ENCODE results near the gene PXMP2.

The PXMP2 gene

GRCh38 chr12:132719954-132720324 lies 32.6 kb downstream of the PXMP2 start:
- TF ChIP-seq, protein P1, sequence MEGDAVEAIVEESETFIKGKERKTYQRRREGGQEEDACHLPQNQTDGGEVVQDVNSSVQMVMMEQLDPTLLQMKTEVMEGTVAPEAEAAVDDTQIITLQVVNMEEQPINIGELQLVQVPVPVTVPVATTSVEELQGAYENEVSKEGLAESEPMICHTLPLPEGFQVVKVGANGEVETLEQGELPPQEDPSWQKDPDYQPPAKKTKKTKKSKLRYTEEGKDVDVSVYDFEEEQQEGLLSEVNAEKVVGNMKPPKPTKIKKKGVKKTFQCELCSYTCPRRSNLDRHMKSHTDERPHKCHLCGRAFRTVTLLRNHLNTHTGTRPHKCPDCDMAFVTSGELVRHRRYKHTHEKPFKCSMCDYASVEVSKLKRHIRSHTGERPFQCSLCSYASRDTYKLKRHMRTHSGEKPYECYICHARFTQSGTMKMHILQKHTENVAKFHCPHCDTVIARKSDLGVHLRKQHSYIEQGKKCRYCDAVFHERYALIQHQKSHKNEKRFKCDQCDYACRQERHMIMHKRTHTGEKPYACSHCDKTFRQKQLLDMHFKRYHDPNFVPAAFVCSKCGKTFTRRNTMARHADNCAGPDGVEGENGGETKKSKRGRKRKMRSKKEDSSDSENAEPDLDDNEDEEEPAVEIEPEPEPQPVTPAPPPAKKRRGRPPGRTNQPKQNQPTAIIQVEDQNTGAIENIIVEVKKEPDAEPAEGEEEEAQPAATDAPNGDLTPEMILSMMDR (IDR thresholded peaks at IDR 0.05; ENCODE audit: extremely low read depth, missing control alignments), result no peak
- no peak for DNase-seq (ENCODE audit: low spot score)

DNA sequence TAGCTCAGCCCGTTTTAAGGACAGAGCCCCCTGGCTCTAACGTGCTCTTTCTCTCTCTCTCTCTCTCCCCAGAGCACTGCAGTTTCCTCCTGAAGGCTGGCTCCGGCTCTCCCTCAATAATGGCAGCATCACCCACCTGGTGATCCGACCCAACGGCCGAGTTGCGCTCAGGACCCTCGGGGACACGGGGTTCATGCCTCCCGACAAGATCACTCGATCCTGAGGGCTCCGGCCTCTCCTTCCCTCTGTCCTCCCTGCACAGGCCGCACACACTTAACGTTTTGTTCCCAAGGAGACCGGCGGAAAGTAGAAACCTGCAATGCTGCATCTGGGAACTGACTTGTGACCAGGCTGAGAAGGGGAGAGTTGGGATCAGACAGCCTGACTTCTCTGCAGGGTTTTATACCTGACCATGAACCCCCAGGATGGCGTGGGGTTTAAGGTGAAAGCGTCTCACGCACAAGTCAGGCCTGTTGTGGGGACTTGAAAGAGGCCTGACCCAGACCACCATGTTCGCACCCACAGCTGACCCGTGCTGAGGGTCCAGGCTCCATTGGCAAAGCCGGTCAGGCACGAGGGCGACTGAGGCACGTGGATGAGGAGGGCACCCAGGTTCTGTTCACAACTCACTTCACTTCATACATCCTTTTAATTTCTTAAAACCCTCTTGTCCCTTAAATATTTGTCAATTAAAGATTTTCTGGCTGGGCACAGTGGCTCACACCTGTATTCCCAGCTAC lies 33.4 kb downstream of the PXMP2 start:
- TF ChIP-seq, protein P1 (IDR thresholded peaks at IDR 0.05; ENCODE audit: extremely low read depth, missing control alignments), result no peak
- no peak for DNase-seq (ENCODE audit: low spot score)

- DNase-seq (ENCODE audit: low spot score), result no peak
- TF ChIP-seq, protein P1 (IDR thresholded peaks at IDR 0.05; ENCODE audit: extremely low read depth, missing control alignments), result no peak
Observed at GRCh38 chr12:132723015-132723763, 35.8 kb downstream of the PXMP2 start.

DNA sequence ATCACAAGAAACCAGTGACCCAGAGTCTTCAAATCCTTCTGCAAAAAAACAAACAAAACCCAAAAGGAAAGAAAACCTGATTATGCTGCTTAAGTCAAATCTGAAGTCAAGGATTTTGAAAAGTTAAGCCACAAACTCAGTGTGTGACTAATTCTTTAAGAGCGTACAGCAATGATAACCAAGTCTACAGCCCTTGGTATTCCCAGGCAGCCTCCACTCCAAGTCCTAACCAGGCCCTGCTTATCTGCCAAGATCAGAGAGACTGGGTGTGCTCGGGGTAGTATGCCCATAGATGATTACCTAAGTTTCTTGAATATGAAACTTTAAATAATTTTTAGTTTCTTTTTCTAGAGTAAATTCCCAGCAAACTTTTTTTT lies 36.4 kb downstream of the PXMP2 start:
- TF ChIP-seq, protein P1 (IDR thresholded peaks at IDR 0.05; ENCODE audit: extremely low read depth, missing control alignments), result no peak
- DNase-seq (ENCODE audit: low spot score), result no peak

DNA sequence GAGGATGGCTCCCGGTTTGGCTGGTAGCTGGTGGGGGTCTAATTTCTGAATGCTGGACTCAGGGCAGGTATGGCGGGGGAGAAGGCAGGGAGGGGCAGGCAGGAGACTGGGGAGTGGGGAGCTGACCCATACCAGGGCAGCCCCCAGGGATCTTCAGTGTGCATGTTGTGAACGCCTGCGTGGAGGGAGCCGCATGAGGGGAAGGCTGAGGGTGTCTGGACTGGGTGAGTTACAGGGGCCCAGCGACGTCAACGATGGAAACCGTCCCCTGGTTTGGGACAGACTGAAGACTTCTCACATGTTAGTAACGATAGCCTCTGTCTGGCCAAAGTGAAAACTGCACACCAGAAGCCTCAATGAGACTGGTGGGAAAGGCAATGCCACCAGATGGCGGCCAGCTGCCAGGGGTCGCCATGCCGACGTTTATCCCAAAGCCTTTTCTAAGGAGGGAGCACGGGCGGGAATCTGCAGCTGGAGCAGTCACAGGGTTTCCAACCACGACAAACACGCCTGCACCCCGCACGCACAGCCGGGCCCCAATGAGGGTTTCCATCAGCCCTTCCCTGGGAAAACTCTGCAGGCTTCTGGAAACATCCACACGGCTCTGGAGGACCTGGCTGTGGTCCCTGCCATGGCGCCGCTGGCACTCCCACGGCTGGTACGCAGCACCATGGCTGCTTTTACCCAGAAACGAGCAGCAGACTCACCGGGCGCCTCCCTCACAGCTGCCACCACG lies 37.3 kb downstream of the PXMP2 start:
- TF ChIP-seq, protein P1 (IDR thresholded peaks at IDR 0.05; ENCODE audit: extremely low read depth, missing control alignments), result no peak
- no peak for DNase-seq (ENCODE audit: low spot score)

- no peak for DNase-seq (ENCODE audit: low spot score)
- TF ChIP-seq, protein P1 (IDR thresholded peaks at IDR 0.05; ENCODE audit: extremely low read depth, missing control alignments), result no peak
Observed at GRCh38 chr12:132726386-132726785, 39.0 kb downstream of the PXMP2 start.
